Ecto neural progenitor cell (in vitro differentiated cells): ENCODE results near the gene ARHGAP27.

ENCODE experiments used
- DNase-seq: peaks from one replicate; pipeline ENCODE4 v3.0.0-alpha.2; 2018; ENCODE audit warnings: low spot score

The ARHGAP27 gene

GRCh38 chr17:45430738-45431530, 1.7 kb downstream of the ARHGAP27 start:
- peak; percentile 65 for DNase-seq

DNA sequence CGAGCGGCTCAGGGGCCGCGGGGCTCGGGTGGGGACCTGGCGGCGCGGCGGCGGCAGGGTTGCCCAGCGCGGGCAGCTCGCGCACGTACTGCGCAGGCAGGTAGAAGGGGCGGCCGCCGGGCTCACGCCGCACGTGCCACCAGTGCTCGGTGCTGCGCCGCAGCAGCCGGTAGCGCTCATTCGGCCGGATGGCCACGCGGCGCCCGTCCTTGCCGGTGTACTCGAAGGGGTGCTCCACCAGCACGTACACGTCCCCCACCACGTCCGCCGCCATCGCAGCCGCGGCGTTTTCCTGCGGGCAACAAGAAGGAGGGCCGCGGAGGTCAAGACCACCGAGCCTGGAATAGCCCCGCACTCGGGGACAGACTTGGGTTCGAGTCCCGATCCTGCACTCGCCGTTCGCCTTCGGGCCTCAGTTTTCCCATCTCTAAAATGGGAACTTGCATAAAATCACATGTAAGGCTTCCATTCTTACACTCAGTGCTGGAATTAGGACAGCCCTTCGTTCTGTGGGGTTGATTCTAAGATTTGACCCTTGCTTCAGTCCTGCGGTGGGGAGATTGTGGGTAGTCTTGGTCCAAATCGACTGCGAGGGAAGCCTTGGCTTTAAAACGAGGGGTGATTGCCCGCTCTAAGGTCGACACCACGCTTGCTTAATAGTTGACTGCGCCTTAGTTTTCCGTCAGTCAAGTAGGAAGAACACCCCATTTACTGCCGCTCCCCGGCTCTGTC, 2.5 kb downstream of the ARHGAP27 start:
- DNase-seq, result peak; percentile 67

DNA sequence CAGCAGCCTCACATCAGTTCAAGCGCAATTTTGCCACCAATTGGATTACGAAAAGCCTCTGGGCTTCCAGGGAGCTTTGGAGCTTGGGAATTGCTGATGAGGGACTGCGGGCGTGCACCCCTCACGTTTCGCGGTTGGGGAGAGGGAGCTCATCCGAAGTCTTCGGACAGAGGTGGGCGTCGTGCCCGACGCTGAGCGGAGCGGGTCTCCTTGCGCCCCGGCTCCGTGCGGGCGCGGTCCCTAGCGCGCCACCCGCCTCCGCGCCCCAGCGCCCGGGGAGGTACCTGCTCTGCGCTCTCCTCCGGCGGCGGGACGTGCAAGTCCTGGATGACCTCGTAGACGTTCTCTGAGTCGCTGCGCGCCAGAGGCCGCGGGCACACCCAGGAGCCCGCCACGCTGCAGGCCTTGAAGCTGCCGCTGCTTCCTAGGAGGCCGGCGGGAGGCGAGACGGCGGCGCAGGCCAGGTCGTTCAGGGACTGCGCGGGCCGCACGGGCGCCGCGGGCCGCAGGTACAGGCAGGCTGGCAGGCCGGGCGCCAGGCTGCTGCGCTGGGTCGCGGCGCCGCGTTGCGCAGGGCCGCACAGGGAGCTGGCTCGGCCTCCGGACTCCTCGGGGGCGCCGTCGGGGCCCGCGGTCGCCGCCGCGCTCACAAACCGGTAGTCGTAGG, 3.2 kb downstream of the ARHGAP27 start:
- peak; percentile 79 for DNase-seq

DNA sequence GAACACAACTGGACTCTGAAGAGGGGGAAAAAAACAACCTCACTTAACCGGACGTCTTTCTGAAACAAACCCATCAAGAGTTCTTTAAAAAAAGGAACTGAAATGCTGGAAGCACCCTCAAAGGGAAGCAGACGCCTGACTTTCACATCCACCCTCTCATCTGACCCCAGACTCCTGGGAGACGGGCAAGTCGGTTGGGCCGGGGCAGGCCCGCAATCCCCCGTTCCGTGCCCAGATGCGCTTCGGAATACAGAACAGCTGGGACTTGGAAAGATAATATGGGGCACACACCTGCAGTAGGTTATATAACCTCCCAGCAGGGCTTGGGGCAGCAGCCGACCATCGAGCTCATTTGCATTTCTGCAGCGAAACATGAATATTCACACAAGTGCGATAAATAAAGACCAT, 3.7 kb downstream of the ARHGAP27 start:
- no peak for DNase-seq

DNA sequence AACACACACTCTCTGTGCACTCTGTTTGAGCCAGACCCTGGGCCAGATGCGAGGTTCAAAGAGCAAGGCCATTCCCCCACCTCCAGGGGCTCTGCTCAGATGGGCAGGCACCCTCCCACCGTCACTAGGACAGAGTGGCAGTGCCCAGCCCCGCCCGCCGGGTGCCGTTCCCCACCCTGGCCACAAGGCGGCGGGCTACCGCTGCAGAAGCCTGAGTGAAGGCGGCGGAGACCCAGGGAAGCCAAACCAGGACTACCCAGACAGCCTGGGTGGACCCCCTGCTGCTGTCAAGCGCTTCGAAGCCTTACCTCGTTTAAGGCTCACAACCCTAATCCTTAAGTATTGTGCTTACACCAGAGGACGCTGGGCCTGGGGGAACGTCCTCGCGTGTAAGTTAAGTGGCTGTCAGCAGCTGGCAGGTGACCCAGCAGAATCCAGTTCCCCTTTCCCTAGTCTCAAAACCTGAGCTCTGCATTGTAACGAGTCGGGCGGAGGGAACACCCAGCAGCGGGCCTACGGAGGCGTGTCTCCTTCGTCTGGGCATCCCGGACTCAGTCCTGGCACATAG, 4.5 kb downstream of the ARHGAP27 start:
- peak; percentile 94 for DNase-seq

DNA sequence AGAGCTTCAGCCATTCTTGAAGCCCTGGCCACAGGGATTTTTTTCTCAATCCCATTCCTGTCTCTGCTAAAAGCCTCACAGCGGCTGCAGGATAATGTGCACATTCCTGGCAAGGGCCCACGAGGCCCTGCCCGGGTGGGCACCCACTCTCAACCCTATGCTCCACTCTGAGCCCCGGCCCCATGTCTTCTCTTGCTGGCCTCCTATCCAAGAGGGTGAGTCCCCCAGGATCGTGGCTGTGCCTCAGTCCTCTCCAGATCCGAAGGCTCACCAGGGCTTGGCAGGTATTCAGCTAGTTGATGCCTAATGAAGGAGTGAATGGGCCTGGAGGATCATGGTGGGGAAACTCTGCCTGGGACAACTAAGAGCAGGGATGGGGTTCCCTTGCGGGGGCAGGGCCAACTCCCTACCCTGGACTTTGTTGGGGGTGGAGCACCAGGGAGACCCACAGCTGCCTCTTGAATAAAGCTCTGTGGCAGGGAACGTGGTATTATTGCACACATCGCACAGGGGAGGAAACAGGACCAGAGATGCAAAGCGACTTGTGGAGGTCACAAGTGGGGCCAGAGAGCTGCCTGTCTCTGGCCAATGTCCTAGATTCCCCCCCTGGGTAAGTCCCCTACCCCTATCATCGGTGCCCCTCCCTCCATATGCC, 5.4 kb downstream of the ARHGAP27 start:
- DNase-seq, result no peak

GRCh38 chr17:45426561-45426960, 6.1 kb downstream of the ARHGAP27 start:
- DNase-seq, result no peak

DNA sequence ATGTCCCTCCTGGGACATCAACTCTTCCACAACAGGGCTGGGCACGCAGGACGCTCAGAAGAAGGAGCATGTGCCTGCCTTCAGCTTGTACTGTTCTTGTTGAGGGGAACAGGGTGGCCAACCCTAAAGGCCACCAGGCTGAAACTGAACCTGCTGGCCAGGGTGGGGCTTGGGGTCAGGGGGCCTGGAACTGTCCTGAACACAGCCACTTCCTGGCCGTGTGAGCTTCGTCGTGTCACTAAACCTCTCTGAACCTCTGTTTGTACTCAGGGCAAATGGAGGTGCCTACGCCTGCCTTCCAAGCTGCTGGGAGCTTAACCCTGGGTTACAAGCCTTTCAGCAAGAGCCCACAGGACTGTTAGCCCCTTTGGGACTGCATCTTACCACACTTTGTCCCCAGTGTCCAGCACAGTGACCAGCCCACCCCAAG, 6.7 kb downstream of the ARHGAP27 start:
- DNase-seq, result no peak

GRCh38 chr17:45425125-45425983, 7.3 kb downstream of the ARHGAP27 start:
- DNase-seq, result peak; percentile 87

DNA sequence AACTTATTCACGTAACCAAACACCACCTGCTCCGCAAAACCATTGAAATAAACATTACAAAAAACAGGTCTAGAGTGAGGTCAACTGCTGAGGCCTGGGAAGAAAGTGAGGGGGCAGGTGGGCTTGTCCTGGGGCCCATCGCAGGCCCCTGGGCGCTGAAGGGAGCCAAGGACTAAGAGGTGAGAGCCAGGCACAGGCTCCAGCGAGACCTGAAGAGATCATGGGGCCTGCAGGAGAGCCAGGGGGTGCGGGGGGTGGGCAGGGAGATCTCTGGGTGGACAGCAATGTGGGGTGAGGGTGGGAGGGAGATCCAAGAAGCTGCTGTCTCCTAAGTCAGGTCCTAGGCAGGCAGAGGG, 7.9 kb downstream of the ARHGAP27 start:
- no peak for DNase-seq

DNA sequence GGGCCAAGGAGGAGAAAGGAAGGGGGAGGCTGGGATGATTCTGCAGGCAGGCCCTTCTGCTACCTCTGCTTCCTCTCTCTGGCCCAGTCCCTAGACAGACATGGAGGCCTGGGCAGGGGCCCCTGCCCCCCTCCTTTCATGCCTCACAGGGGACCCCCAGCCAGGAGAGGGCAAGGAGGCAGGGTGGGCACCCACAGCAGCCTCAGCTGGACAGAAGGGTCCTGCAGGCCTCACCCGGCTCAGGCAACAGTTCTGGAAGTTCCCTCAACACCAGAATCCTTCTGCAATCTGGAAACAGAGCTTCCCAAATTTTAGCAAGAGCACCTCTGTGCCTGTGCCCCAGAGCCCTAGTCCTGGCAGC, 8.7 kb downstream of the ARHGAP27 start:
- no peak for DNase-seq

GRCh38 chr17:45423304-45423974, 9.2 kb downstream of the ARHGAP27 start:
- no peak for DNase-seq

DNA sequence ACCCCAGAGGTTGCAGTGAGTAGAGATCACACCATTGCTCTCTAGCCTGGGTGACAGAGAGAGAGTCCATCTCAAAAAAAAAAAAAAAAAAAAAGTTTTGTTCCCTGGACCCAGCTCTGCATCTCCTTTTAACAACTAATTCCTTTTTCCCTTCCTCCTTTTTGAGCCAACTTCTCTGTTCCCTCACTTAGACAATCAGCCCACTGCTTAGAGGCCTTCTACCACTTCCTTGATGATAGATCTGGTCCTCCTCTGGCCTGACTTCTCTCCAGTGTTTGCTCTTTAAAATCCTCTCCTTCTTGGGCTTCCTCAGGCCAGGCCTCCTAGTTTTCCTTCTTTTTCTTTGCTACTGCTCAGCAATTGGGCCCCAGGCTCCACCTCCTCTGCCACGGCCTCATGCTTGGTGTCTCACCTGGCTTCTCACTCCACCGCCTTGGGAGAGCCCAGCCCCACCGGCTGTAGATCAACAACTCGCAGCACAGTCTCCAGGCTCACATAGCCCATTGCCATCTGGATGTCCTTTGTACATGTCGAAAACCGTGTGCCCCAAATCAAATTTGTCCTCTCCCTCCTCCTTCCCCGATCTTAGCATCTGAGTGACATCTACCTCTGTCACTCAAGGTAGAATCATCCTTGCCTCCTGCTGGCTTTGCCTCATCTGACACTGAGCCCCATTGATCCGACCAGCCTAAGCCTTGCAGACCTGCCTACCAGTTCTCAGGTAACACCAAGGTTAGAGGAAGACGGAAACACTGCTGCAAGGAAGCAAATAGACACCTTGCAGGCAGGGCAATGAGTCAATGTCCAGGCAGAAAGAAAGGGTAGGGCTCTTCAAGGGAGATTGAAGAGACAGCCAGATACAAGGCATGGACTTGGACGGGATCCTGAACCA, 17.4 kb downstream of the ARHGAP27 start:
- DNase-seq, result peak; percentile 45

- no peak for DNase-seq
Observed at GRCh38 chr17:45413498-45413923, 19.2 kb downstream of the ARHGAP27 start.

GRCh38 chr17:45411348-45412105, 21.1 kb downstream of the ARHGAP27 start:
- no peak for DNase-seq

- peak; percentile 55 for DNase-seq
Observed at GRCh38 chr17:45410144-45411091, 22.3 kb downstream of the ARHGAP27 start.

DNA sequence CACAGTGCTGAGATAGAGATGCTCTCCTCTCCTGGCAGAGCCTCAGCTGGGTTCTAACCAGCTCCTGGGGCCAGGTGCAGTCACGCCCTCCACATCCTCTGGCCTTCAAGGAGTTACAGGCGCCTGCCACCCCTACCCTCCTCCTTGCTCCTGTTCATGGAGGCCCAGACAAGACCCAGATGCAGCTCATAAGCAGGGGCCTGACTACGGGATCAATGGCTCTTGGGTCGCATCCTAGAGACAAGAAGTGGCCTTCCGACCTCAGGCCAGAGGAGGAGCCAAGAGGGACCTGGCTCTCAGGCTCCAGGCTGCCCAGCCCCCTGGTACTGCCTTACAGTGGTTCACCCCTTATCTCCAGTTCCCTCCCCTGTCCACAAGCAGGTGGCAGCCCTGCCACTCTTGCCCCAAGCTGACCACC, 23.0 kb downstream of the ARHGAP27 start:
- DNase-seq, result peak; percentile 47
